Measurements from ENCODE around the gene CCDC28B. TPM values are rescaled to one million over a fixed set of nuclear protein-coding genes. Genes with fewer than 3 reads are reported as not detected.

Gene CCDC28B
- total RNA-seq, 1 experiment from 2014 or later: 15.6 TPM

DNA sequence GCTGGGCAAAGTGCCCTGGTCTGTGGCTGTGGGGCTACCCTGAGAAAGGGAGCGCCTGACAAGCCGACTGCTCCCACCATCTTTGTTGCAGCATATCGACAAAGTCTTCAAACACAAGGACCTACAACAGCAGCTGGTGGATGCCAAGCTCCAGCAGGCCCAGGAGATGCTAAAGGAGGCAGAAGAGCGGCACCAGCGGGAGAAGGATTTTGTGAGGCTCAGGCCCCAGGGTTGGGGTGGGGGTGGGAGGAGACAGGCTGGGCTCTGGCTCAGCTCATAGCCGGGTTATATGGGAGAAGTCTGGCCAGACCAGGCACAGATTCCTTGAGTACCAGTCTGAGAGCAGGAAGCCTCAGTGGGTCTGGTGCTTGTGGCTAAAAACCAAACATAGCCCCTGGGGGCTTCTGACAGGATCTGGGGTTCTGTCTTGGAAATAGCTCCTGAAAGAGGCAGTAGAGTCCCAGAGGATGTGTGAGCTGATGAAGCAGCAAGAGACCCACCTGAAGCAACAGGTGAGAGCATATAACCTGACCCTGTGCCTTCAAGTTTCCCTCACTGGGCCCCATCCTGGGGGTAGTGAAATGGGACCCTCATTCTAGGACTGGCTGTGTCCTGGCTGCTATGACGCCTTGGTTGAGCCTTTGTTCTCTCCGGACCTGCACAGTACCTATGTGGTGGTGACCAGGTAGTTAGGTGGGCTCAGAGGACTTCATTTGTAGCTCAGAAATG lies 8.0 kb upstream of the CCDC28B start:
- TF ChIP-seq EZH2 (IDR thresholded peaks at IDR 0.05; ENCODE audit: borderline replicate concordance, low read depth, low read length, poor library complexity, severe bottlenecking): no peak
- TF ChIP-seq, protein P1, sequence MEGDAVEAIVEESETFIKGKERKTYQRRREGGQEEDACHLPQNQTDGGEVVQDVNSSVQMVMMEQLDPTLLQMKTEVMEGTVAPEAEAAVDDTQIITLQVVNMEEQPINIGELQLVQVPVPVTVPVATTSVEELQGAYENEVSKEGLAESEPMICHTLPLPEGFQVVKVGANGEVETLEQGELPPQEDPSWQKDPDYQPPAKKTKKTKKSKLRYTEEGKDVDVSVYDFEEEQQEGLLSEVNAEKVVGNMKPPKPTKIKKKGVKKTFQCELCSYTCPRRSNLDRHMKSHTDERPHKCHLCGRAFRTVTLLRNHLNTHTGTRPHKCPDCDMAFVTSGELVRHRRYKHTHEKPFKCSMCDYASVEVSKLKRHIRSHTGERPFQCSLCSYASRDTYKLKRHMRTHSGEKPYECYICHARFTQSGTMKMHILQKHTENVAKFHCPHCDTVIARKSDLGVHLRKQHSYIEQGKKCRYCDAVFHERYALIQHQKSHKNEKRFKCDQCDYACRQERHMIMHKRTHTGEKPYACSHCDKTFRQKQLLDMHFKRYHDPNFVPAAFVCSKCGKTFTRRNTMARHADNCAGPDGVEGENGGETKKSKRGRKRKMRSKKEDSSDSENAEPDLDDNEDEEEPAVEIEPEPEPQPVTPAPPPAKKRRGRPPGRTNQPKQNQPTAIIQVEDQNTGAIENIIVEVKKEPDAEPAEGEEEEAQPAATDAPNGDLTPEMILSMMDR (conservative IDR thresholded peaks at IDR 0.05; ENCODE audit: low read depth, low read length): no peak
- H3K36me3 ChIP-seq (ENCODE audit: insufficient read depth, low read length, poor library complexity, severe bottlenecking): peaks cover 90% of the 10 kb centered on the region
- BruUV-seq (replicated peaks): no TSS peak
- intact Hi-C loops (cut with micrococcal nuclease; ENCODE audit: unreplicated experiment): no loop called here
- H3K4me1 ChIP-seq (ENCODE audit: insufficient read depth, low read length, poor library complexity, severe bottlenecking): no peaks in the 10 kb centered on the region
- H3K27me3 ChIP-seq (replicated peaks; ENCODE audit: insufficient read depth, low read depth, low read length, poor library complexity): no peaks in the 10 kb centered on the region
- no peak overlapping the region for H3K27ac ChIP-seq (ENCODE audit: low read depth, low read length, poor library complexity, severe bottlenecking)
- DNase-seq (ENCODE audit: low spot score): no peak
- no peaks in the 10 kb centered on the region for H3K9me3 ChIP-seq (ENCODE audit: low read depth, low read length, poor library complexity, severe bottlenecking)
- ChIA-PET POLR2A (ENCODE audit: low non-redundant PET) (interaction anchor here (0.5 to 0.7 kb wide), 2 partner anchors 12 to 83 kb away, joined by 3 to 6 read pairs; no protein-coding TSS in a partner anchor), CTCF (no interaction called here)
- no peak overlapping the region for H3K4me3 ChIP-seq (ENCODE audit: low read depth, low read length, poor library complexity, severe bottlenecking)

DNA sequence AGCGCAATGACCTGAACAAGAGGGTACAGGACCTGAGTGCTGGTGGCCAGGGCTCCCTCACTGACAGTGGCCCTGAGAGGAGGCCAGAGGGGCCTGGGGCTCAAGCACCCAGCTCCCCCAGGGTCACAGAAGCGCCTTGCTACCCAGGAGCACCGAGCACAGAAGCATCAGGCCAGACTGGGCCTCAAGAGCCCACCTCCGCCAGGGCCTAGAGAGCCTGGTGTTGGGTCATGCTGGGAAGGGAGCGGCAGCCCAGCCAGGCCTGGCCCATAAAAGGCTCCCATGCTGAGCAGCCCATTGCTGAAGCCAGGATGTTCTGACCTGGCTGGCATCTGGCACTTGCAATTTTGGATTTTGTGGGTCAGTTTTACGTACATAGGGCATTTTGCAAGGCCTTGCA lies 5.4 kb upstream of the CCDC28B start:
- Histone ChIP-seq H3K4me3 (ENCODE audit: low read depth, low read length, poor library complexity, severe bottlenecking) (no peak overlapping the region), H3K27ac (ENCODE audit: low read depth, low read length, poor library complexity, severe bottlenecking) (no peak overlapping the region), H3K4me1 (ENCODE audit: insufficient read depth, low read length, poor library complexity, severe bottlenecking) (peaks cover 3% of the 10 kb centered on the region), H3K9me3 (ENCODE audit: low read depth, low read length, poor library complexity, severe bottlenecking) (no peaks in the 10 kb centered on the region), H3K36me3 (ENCODE audit: insufficient read depth, low read length, poor library complexity, severe bottlenecking) (peaks cover 69% of the 10 kb centered on the region), H3K27me3 (replicated peaks; ENCODE audit: insufficient read depth, low read depth, low read length, poor library complexity) (no peaks in the 10 kb centered on the region)
- no peak for DNase-seq (ENCODE audit: low spot score)
- no peak for TF ChIP-seq EZH2 (IDR thresholded peaks at IDR 0.05; ENCODE audit: borderline replicate concordance, low read depth, low read length, poor library complexity, severe bottlenecking)
- TF ChIP-seq, protein P1 (conservative IDR thresholded peaks at IDR 0.05; ENCODE audit: low read depth, low read length): no peak
- CTCF ChIA-PET: no interaction called here
- BruUV-seq (replicated peaks): no TSS peak
- intact Hi-C loops (cut with micrococcal nuclease; ENCODE audit: unreplicated experiment): no loop called here
- POLR2A ChIA-PET (ENCODE audit: low non-redundant PET): no interaction called here

DNA sequence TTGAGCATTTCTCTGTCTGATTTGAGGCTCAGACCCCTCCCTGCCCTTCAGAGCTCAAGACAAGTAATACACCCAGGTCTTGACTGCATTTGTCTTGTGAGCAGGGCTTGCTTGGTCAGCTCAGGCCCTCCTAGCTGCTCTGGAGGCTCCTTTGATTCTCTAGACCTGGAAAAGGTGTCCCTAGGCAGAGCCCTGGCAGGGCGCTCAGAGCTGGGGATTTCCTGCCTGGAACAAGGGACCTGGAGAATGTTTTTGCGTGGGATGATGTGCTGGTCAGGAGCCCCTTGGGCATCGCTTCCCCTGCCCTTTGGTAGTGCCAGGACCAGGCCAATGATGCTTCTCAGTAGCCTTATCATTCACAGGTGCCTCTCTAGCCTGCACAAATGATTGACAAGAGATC lies 4.9 kb upstream of the CCDC28B start:
- intact Hi-C loops (cut with micrococcal nuclease; ENCODE audit: unreplicated experiment): no loop called here
- TF ChIP-seq, protein P1 (conservative IDR thresholded peaks at IDR 0.05; ENCODE audit: low read depth, low read length): no peak
- no peak for TF ChIP-seq EZH2 (IDR thresholded peaks at IDR 0.05; ENCODE audit: borderline replicate concordance, low read depth, low read length, poor library complexity, severe bottlenecking)
- POLR2A ChIA-PET (ENCODE audit: low non-redundant PET): interaction anchor here (0.6 kb wide), 1 partner anchor 396 kb away, joined by 3 read pairs; no protein-coding TSS in a partner anchor
- Histone ChIP-seq H3K4me1 (ENCODE audit: insufficient read depth, low read length, poor library complexity, severe bottlenecking) (peaks cover 7% of the 10 kb centered on the region), H3K4me3 (ENCODE audit: low read depth, low read length, poor library complexity, severe bottlenecking) (no peak overlapping the region), H3K27me3 (replicated peaks; ENCODE audit: insufficient read depth, low read depth, low read length, poor library complexity) (no peaks in the 10 kb centered on the region), H3K36me3 (ENCODE audit: insufficient read depth, low read length, poor library complexity, severe bottlenecking) (peaks cover 64% of the 10 kb centered on the region), H3K9me3 (ENCODE audit: low read depth, low read length, poor library complexity, severe bottlenecking) (no peaks in the 10 kb centered on the region), H3K27ac (ENCODE audit: low read depth, low read length, poor library complexity, severe bottlenecking) (no peak overlapping the region)
- DNase-seq (ENCODE audit: low spot score): no peak
- BruUV-seq (replicated peaks): no TSS peak
- CTCF ChIA-PET: no interaction called here
